ENCODE results near the gene MRPL4.

MRPL4 gene

DNA sequence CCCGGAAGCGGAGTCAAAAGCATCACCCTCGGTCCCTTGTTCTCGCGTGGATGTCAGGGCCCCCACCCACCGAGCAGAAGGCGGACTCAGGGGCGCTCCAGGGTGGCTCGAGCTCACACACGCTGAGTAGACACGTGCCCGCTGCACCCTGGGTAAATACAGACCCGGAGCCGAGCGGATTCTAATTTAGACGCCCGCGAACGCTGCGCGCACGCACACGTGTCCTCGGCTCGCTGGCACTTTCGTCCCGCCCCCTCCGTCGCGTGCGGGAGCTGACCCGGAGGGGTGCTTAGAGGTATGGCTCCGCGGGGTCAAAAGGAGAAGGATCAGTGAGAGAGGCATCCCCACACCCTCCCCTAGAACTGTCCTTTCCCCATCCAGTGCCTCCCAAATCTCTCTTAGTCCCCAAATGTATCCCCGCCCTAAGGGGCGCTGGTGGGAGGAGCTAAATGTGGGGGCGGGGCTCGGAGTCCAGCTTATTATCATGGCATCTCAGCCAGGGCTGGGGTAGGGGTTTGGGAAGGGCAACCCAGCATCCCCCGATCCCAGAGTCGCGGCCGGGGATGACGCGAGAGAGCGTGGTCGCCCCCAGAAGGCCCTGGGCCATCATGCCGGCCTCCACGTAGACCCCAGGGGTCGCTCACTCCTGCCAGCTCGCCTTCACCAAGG, 37.3 kb downstream of the MRPL4 start:
- DNase-seq: peak; percentile 51 to 74 (median 60)

DNA sequence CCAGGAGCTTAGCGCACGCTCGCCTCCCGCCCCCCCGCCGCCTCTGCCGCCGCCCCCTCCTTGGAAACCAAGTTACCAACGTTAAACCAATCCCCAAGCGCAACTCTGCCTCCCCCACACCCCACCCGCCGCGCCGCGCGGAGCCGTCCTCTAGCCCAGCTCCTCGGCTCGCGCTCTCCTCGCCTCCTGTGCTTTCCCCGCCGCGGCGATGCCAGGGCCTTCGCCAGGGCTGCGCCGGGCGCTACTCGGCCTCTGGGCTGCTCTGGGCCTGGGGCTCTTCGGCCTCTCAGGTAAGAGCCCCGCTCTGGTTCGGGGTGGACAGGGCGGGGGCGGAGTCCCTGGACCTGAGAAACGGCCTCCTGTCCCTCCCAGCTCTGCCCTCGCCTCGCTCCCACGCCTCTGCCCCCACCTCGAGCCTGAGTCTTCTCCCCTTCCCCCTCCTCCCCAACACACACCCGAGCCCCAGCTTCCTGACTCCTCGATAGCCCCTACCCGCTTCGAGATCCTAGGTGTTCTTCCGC, 37.9 kb downstream of the MRPL4 start, which contains the start of gene ICAM5:
TSS of gene ICAM5 (plus strand) at position 117 of the 521 bp plus-strand sequence. CDS start at position 209, 92 bp downstream.
- DNase-seq: peak in 1 of 4 experiments; percentile 51

DNA sequence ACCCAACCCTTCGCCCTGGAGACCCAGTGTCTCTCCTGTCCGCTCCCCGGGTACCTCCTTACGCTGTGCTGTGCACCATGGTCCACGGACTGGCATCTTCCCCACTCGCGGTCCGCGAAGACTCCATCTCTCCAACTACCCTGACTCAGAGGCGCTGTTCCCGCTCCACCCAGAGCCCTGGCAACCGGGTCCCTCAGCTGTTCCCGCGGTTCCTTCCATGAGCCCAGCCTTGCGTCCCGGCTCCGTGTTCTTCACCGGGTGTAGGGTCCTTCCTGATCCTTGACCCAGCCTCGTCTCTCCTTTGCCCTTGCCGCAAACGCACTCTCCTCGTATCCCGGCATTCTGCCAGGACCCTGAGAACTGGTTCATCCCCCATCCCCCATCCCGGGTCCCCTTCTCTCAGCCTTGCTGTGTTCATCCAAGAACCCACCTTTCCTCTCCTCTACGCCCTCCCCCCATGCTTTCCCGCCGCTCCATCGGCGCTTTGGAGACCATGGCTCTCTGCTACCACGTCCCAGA, 38.4 kb downstream of the MRPL4 start:
- DNase-seq: peak in 1 of 4 experiments; percentile 43

DNA sequence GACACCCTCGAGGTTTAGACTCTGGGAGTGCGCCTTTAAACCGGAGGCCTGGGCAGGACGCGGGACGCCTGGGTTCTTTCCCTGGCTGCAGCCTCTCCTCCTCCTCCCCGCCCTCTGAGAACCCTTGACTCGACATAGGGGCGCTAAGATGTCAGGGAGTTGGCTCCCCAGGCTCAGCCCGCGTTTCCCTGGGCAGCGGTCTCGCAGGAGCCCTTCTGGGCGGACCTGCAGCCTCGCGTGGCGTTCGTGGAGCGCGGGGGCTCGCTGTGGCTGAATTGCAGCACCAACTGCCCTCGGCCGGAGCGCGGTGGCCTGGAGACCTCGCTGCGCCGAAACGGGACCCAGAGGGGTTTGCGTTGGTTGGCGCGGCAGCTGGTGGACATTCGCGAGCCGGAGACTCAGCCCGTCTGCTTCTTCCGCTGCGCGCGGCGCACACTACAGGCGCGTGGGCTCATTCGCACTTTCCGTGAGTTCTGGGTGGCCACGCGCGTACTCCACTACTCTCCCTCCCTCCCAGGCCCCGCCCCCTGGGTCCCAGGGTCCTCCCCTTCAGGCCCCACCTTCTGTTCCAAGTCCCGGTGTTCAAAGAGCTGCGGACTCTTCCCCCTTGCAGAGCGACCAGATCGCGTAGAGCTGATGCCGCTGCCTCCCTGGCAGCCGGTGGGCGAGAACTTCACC, 39.0 kb downstream of the MRPL4 start:
- DNase-seq: peak; percentile 68 to 91 (median 84)

- DNase-seq: no peak
Measured at GRCh38 chr19:10291554-10292205, 39.7 kb downstream of the MRPL4 start.

GRCh38 chr19:10292206-10292788, 40.3 kb downstream of the MRPL4 start:
- DNase-seq: peak; percentile 94 to 98 (median 96)

GRCh38 chr19:10292789-10293636, 41.0 kb downstream of the MRPL4 start:
- DNase-seq: peak in 1 of 4 experiments; percentile 50

DNA sequence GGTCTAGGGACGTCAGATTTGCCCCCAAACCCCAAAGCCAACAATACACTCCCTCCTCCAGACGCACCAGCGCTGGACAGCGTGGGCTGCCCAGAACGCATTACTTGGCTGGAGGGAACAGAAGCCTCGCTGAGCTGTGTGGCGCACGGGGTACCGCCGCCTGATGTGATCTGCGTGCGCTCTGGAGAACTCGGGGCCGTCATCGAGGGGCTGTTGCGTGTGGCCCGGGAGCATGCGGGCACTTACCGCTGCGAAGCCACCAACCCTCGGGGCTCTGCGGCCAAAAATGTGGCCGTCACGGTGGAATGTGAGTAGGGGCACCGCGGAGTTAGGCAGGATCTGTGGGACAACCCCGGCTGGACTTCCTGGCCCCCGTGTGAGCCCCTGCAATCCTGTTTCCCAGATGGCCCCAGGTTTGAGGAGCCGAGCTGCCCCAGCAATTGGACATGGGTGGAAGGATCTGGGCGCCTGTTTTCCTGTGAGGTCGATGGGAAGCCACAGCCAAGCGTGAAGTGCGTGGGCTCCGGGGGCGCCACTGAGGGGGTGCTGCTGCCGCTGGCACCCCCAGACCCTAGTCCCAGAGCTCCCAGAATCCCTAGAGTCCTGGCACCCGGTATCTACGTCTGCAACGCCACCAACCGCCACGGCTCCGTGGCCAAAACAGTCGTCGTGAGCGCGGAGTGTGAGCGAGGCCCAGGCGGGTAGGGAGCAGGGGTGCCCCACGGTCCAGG, 41.8 kb downstream of the MRPL4 start:
- no peak for DNase-seq

DNA sequence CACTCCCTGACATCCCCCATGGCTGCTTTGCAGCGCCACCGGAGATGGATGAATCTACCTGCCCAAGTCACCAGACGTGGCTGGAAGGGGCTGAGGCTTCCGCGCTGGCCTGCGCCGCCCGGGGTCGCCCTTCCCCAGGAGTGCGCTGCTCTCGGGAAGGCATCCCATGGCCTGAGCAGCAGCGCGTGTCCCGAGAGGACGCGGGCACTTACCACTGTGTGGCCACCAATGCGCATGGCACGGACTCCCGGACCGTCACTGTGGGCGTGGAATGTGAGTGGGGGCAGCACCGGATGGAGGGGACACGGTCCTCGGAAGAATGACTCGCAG, 42.3 kb downstream of the MRPL4 start:
- peak in 2 of 4 experiments; percentile 51 to 65 for DNase-seq

DNA sequence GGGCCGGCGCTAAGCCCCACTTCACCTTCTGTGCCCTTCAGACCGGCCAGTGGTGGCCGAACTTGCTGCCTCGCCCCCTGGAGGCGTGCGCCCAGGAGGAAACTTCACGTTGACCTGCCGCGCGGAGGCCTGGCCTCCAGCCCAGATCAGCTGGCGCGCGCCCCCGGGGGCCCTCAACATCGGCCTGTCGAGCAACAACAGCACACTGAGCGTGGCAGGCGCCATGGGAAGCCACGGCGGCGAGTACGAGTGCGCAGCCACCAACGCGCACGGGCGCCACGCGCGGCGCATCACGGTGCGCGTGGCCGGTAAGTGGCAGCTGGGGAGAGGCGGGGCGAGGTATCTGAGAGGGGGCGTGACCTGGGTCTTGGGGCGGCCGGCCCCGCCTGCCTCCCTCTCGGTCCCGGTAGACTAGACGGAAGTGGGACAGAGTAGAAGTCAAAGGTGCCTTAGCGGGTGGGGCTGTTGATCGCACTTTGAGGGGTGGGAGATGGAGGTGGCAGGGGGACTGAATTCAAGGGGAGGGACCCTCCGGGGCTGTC, 43.4 kb downstream of the MRPL4 start:
- DNase-seq: peak; percentile 64 to 88 (median 68)

DNA sequence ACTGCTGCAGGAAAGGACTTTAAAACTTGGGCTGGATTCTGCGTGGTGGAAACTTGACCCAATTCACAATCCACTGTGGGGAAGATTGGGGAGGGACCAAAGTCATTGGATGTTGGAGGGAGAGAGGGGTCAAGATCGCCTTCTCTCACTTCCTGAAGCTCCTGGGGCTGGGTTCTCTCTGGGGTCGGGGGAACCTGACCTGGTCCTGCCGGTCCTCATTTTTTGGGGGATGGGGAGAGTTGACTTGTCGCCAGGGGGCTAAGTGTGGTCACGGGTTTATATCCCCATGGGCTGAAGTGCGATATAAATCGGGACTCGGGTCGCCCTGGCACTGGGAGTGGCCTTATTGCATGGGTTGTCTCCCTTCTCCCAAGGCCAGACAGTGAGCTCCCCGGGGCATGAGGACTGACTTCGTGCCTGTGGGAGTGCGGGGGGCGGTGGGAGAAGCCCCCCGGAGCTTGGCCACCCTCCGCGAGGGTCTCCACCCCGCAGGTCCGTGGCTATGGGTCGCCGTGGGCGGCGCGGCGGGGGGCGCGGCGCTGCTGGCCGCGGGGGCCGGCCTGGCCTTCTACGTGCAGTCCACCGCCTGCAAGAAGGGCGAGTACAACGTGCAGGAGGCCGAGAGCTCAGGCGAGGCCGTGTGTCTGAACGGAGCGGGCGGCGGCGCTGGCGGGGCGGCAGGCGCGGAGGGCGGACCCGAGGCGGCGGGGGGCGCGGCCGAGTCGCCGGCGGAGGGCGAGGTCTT, 44.0 kb downstream of the MRPL4 start:
- peak in 1 of 4 experiments; percentile 32 for DNase-seq

- peak; percentile 69 to 84 (median 81) for DNase-seq
Measured at GRCh38 chr19:10299545-10300458, 47.8 kb downstream of the MRPL4 start.

GRCh38 chr19:10305139-10305806, 53.3 kb downstream of the MRPL4 start:
- peak; percentile 85 to 92 (median 90) for DNase-seq

- no peak for DNase-seq
Measured at GRCh38 chr19:10306327-10306726, 54.3 kb downstream of the MRPL4 start.

- no peak for DNase-seq
Measured at GRCh38 chr19:10309423-10309822, 57.4 kb downstream of the MRPL4 start, which contains the start of gene ZGLP1. TSS of gene ZGLP1 (minus strand) at chr19:10309815.
